HepG2 (cell line): ENCODE results near the gene SNRPD3. TPM values are rescaled to one million over a fixed set of nuclear protein-coding genes. Genes with fewer than 3 reads are reported as not detected.

Source experiments
- ATAC-seq: fragments of 200-7000 bp; cut with Tn5 transposase; 3 replicates; pipeline ENCODE4 v1.9.1; 2020; ENCODE audit warnings: mild to moderate bottlenecking, moderate library complexity
- BruUV-seq: library from RNA; stranded (reverse); fragments of 400-500 nt; replicated peaks from 2 replicates; lab custom pipeline; 2021; lab: Mats Ljungman, UMichigan
- CTCF ChIA-PET: fragments of 300-600 bp; formaldehyde crosslinking; extraction: SDS; loops from one replicate; lab custom pipeline; 2021; ENCODE audit warnings: low total read pairs, inconsistent platforms, low intra/inter-chr PET ratio; lab: Yijun Ruan, JAX
- POLR2A ChIA-PET: fragments of 350-600 bp; sonication (Branson Sonifier 250); formaldehyde crosslinking; loops from one replicate; lab custom pipeline; 2020; ENCODE audit warnings: antibody characterized with exemption, inconsistent platforms; lab: Yijun Ruan, JAX
- DNase-seq: peaks from one replicate; pipeline ENCODE4 v3.0.0-alpha.2; 2015; ENCODE audit warnings: low spot score
- FAIRE-seq: peaks from 3 replicates; lab custom pipeline; 2011; peaks lifted over from hg19 to GRCh38; lab: Jason Lieb, UNC
- H2AFZ ChIP-seq: one replicate; pipeline ENCODE4 v1.6.1; 2011; ENCODE audit warnings: low read length, inconsistent platforms
- H3K27ac ChIP-seq: fragments of 300-600 bp; 3 replicates; pipeline ENCODE4 v1.8.0; 2011; ENCODE audit warnings: mixed run types, mild to moderate bottlenecking, mixed read lengths, low read length, inconsistent platforms; ENCODE audit not compliant: insufficient read depth; ENCODE audit errors: extremely low read length
- H3K27me3 ChIP-seq, 2 experiments: fragments of 200-600 bp in 1 of 2; 2 replicates in 1 of 2; 3 replicates in 1 of 2; pipeline versions ENCODE4 v1.6.0 to v1.8.0; 2011; ENCODE audit warnings: low read length in 2 of 2, mild to moderate bottlenecking in 2 of 2, moderate library complexity in 2 of 2, inconsistent platforms in 1 of 2; ENCODE audit not compliant: insufficient read depth in 2 of 2, control insufficient read depth in 1 of 2
- H3K36me3 ChIP-seq, 2 experiments: fragments of 200-600 bp in 1 of 2; replicated peaks in 1 of 2; 2 replicates in 1 of 2; 3 replicates in 1 of 2; pipeline versions ENCODE4 v1.5.1 to v1.8.0; 2011; ENCODE audit warnings: low read length in 2 of 2, inconsistent platforms in 1 of 2; ENCODE audit not compliant: insufficient read depth in 2 of 2, control insufficient read depth in 1 of 2
- H3K4me1 ChIP-seq: 2 replicates; pipeline ENCODE4 v1.5.1; 2012; ENCODE audit warnings: low read length, inconsistent platforms; ENCODE audit not compliant: insufficient read depth
- H3K4me2 ChIP-seq: 2 replicates; pipeline ENCODE4 v1.6.0; 2011; ENCODE audit warnings: low read depth, low read length, inconsistent platforms
- H3K4me3 ChIP-seq, 3 experiments: fragments of 200-600 bp in 1 of 3; sonication (generic), shearing (Covaris generic) in 1 of 3; replicated peaks in 1 of 3; 2 replicates each; pipeline ENCODE4 v1.5.1; 2011 to 2016; ENCODE audit warnings: low read length in 3 of 3, inconsistent platforms in 2 of 3, low read depth in 2 of 3, mild to moderate bottlenecking in 2 of 3, control low read depth in 1 of 3, mixed read lengths in 1 of 3; ENCODE audit not compliant: insufficient read depth in 1 of 3
- H3K79me2 ChIP-seq: one replicate; pipeline ENCODE4 v1.6.1; 2011; ENCODE audit warnings: low read length, inconsistent platforms; ENCODE audit not compliant: insufficient read depth
- H3K9ac ChIP-seq: 2 replicates; pipeline ENCODE4 v1.6.0; 2011; ENCODE audit warnings: mild to moderate bottlenecking, low read depth, low read length, inconsistent platforms; ENCODE audit not compliant: insufficient read depth
- H3K9me3 ChIP-seq: 2 replicates; pipeline ENCODE4 v1.5.1; 2012; ENCODE audit warnings: mild to moderate bottlenecking, low read length
- H4K20me1 ChIP-seq: 2 replicates; pipeline ENCODE4 v1.6.0; 2011; ENCODE audit warnings: inconsistent platforms, mild to moderate bottlenecking, low read length, moderate library complexity; ENCODE audit not compliant: insufficient read depth
- HOXA3 ChIP-seq: sonication (generic); formaldehyde crosslinking; IDR thresholded peaks from 2 replicates; pipeline ENCODE4 v1.5.0; 2020; ENCODE audit warnings: missing genetic modification reagents
- PHF8 ChIP-seq: sonication (generic); formaldehyde crosslinking; IDR thresholded peaks from 2 replicates; pipeline ENCODE4 v1.5.0; 2020; ENCODE audit warnings: missing genetic modification reagents
- TEAD3 ChIP-seq: optimal IDR thresholded peaks from 2 replicates; pipeline ENCODE3; 2016; ENCODE audit warnings: borderline replicate concordance
- ZNF253 ChIP-seq: sonication (generic); formaldehyde crosslinking; IDR thresholded peaks from 2 replicates; pipeline ENCODE4 v1.8.0; 2022; ENCODE audit warnings: mild to moderate bottlenecking, missing genetic modification reagents, borderline replicate concordance
- ZNF562 ChIP-seq: sonication (generic); formaldehyde crosslinking; IDR thresholded peaks from 2 replicates; pipeline ENCODE4 v1.8.0; 2022; ENCODE audit warnings: missing genetic modification reagents, borderline replicate concordance
- ZNF777 ChIP-seq: sonication (generic); formaldehyde crosslinking; IDR thresholded peaks from 2 replicates; pipeline ENCODE4 v1.4.0; 2020; ENCODE audit warnings: missing genetic modification reagents
- WGBS: methylation state at CpG from one replicate; pipeline ENCODE4 v1.1.6; 2017; ENCODE audit warnings: low lambda C conversion rate; 5-methylcytosine and 5-hydroxymethylcytosine counted together
- in situ Hi-C: cut with HindIII; loops from 2 replicates; pipeline ENCODE4 v1.10.0; 2017; ENCODE audit warnings: low pct_unique_long_range_greater_than_20kb; ENCODE audit not compliant: extremely low pct_ligation_motif_present
- intact Hi-C: fragments of 100-400 bp; cut with micrococcal nuclease; formaldehyde crosslinking; loops from one replicate; pipeline ENCODE4 v1.10.0; 2022; ENCODE audit not compliant: unreplicated experiment
- polyA plus RNA-seq, 8 experiments: library from polyadenylated mRNA; depleted of rRNA in 3 of 8; stranded (reverse) in 7 of 8; unstranded in 1 of 8; fragments of >200 nt; fragmentation: Illumina TruSeq in 4 of 8; extraction: Trizol in 4 of 8; gene quantifications; 2 replicates each; pipeline versions ENCODE4 v1.2.1 to v1.2.3, GENCODE V29; 2011 to 2016; ENCODE audit warnings: low read depth in 4 of 8, missing spikeins in 1 of 8, mixed read lengths in 1 of 8; ENCODE audit not compliant: insufficient read depth in 1 of 8
- total RNA-seq, 5 experiments: library from RNA; depleted of rRNA; stranded (reverse); fragments of >200 nt; fragmentation: Illumina TruSeq; extraction: Trizol; gene quantifications; 2 replicates each; pipeline ENCODE4 v1.2.3, GENCODE V29; 2016; ENCODE audit warnings: low read depth in 1 of 5
- TF ChIP-seq, protein P1 (sequence below), 2 experiments: sonication (generic) in 1 of 2; formaldehyde crosslinking in 1 of 2; IDR thresholded peaks; 2 replicates each; pipeline versions ENCODE4 v1.6.1 to v1.9.0; 2014 to 2022; ENCODE audit warnings: antibody characterized with exemption in 1 of 2, borderline replicate concordance in 1 of 2, inconsistent platforms in 1 of 2, low read depth in 1 of 2, missing genetic modification reagents in 1 of 2
- TF ChIP-seq, protein P2 (sequence below): sonication (generic); formaldehyde crosslinking; IDR thresholded peaks from 2 replicates; pipeline ENCODE4 v1.8.0; 2023; ENCODE audit warnings: mild to moderate bottlenecking, missing genetic modification reagents
- TF ChIP-seq, protein P3 (sequence below): sonication (generic); formaldehyde crosslinking; IDR thresholded peaks from 2 replicates; pipeline ENCODE4 v1.4.0; 2020; ENCODE audit warnings: missing genetic modification reagents, mild to moderate bottlenecking, borderline replicate concordance

SNRPD3 gene
- total and polyA plus RNA-seq, 2 of the 13 experiments (the other 11 are each of a cell fraction or from before 2014, with no cell fraction given), result 110 to 209 TPM

DNA sequence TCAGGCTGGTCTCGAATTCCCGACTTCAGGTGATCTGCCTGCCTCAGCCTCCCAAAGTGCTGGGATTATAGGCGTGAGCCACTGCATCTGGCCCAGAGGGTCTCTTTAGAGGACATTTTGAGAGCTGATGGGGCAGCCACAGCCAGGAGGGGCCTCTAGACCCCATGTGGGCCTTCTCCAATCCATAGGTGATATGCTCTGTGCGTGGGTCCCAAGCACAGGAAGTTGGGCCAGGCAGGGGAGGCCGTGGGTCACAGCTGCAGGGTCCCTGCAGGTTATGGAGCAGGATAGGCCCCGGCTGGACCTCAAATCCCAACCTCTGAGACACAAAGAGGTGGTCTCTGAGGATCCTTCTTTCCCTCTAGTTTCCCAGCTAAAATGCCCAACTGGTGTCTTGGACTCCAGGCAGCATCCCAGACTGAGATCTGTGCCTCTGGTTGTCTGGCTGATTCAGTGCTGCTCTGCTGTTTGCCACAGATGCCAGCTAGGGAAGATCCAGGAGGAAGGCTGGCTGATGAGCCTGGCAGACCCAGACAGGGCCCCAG, 35.6 kb downstream of the SNRPD3 start (continued):
- TF ChIP-seq, protein P1, sequence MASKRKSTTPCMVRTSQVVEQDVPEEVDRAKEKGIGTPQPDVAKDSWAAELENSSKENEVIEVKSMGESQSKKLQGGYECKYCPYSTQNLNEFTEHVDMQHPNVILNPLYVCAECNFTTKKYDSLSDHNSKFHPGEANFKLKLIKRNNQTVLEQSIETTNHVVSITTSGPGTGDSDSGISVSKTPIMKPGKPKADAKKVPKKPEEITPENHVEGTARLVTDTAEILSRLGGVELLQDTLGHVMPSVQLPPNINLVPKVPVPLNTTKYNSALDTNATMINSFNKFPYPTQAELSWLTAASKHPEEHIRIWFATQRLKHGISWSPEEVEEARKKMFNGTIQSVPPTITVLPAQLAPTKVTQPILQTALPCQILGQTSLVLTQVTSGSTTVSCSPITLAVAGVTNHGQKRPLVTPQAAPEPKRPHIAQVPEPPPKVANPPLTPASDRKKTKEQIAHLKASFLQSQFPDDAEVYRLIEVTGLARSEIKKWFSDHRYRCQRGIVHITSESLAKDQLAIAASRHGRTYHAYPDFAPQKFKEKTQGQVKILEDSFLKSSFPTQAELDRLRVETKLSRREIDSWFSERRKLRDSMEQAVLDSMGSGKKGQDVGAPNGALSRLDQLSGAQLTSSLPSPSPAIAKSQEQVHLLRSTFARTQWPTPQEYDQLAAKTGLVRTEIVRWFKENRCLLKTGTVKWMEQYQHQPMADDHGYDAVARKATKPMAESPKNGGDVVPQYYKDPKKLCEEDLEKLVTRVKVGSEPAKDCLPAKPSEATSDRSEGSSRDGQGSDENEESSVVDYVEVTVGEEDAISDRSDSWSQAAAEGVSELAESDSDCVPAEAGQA (IDR thresholded peaks at IDR 0.05; ENCODE audit: low read depth), result no peak
- TF ChIP-seq, protein P1 (CRISPR knock-in tag; IDR thresholded peaks at IDR 0.05; ENCODE audit: borderline replicate concordance), result no peak
- TF ChIP-seq ZNF777 (CRISPR knock-in tag), result 0 out of 2 replicates have a peak, but pooled peaks have one; percentile 17
- TF ChIP-seq, all 625 proteins: peak for 3

DNA sequence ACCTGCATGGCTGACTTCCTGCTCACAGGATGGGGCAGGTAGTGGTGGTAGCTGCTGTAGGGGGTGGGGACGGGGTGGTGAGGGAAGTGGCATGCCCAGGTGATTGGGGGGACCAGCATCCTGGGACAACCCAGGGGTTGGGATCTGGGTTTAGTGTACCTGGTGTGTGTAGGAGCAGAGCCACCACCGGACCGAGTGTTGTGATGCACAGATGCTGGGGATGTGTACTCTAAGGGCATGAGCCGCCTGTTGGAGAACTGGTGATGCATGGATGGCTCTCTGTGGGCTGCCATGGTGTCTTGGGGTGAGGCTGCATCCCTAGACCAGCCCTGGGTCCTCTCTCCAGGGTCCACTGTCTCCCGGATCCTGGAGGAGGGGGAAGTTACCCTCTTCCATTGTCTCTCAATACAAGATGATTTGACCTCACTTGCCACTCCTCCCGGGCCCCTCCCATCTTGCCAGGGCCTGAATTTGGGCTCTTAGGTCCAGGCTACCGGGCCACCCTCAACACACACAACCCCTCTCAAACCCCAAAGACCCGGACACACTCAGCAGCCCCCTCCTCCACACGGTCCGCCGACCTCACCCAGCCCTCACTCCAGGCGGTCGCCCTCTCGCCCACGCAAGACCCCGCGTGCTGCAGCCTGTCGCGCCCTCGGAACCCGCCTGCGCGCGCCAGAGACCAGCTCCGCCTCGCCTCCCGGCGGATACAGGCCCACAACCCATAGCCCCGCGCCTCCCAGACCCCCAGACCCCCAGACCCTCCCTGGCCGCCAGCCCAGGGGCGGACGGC, 36.5 kb downstream of the SNRPD3 start:
- DNase-seq (no peak), FAIRE-seq (no peak), ATAC-seq (no peak)
- Histone ChIP-seq H4K20me1 (no peaks in the 10 kb centered on the region), H3K9ac (peak overlapping the region; percentile 94), H3K36me3 (peaks cover 6 to 14% of the 10 kb centered on the region in 2 experiments; a peak in 4 of 5 replicates), H3K4me1 (peaks cover 80% of the 10 kb centered on the region), H3K27ac (peak overlapping the region; percentile 75), H3K79me2 (peaks cover 10% of the 10 kb centered on the region), H3K4me2 (peak overlapping the region; percentile 95), H3K9me3 (no peaks in the 10 kb centered on the region), H3K27me3 (no peaks in the 10 kb centered on the region; a peak in 1 of 5 replicates), H2AFZ (no peak overlapping the region), H3K4me3 (peak overlapping the region; percentile 79 to 88 (median 84))
- POLR2A ChIA-PET, result interaction anchor here (0.9 to 5.7 kb wide), 14 partner anchors 8 to 87 kb away, joined by 3 to 76 read pairs (median 6); partner anchors contain the start of genes GGT1, GUCD1 and SNRPD3
- CTCF ChIA-PET, result no interaction called here
- in situ Hi-C loops, result loop anchor here (5.0 kb wide), 1 partner anchor 35 kb away; the partner anchor contains the start of genes GUCD1 and SNRPD3
- intact Hi-C loops, result no loop called here
- 7% methylated on average over 24 of the region's 33 CpGs for WGBS
- TSS peak; percentile 74 for BruUV-seq
- TF ChIP-seq ZNF562 (CRISPR knock-in tag) (no peak), HOXA3 (peak; percentile 14; the same call in 1 of the 2 replicates), TEAD3 (CRISPR knock-in tag) (peak; percentile 16), ZNF253 (CRISPR knock-in tag) (no peak), PHF8 (peak; percentile 2; the same call in 1 of the 2 replicates)
- TF ChIP-seq, protein P2, sequence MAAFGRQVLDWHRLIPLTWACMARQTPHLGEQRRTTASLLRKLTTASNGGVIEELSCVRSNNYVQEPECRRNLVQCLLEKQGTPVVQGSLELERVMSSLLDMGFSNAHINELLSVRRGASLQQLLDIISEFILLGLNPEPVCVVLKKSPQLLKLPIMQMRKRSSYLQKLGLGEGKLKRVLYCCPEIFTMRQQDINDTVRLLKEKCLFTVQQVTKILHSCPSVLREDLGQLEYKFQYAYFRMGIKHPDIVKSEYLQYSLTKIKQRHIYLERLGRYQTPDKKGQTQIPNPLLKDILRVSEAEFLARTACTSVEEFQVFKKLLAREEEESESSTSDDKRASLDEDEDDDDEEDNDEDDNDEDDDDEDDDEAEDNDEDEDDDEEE (CRISPR knock-in tag), result peak; percentile 35; the same call in 1 of the 2 replicates
- TF ChIP-seq, protein P3, sequence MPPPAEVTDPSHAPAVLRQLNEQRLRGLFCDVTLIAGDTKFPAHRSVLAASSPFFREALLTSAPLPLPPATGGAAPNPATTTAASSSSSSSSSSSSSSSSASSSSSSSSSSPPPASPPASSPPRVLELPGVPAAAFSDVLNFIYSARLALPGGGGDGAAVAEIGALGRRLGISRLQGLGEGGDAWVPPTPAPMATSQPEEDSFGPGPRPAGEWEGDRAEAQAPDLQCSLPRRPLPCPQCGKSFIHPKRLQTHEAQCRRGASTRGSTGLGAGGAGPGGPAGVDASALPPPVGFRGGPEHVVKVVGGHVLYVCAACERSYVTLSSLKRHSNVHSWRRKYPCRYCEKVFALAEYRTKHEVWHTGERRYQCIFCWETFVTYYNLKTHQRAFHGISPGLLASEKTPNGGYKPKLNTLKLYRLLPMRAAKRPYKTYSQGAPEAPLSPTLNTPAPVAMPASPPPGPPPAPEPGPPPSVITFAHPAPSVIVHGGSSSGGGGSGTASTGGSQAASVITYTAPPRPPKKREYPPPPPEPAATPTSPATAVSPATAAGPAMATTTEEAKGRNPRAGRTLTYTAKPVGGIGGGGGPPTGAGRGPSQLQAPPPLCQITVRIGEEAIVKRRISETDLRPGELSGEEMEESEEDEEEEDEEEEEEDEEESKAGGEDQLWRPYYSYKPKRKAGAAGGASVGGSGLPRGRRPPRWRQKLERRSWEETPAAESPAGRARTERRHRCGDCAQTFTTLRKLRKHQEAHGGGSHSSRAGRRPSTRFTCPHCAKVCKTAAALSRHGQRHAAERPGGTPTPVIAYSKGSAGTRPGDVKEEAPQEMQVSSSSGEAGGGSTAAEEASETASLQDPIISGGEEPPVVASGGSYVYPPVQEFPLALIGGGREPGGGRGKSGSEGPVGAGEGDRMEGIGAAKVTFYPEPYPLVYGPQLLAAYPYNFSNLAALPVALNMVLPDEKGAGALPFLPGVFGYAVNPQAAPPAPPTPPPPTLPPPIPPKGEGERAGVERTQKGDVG, result no peak
